ENCODE results near the gene GSS.

DNA sequence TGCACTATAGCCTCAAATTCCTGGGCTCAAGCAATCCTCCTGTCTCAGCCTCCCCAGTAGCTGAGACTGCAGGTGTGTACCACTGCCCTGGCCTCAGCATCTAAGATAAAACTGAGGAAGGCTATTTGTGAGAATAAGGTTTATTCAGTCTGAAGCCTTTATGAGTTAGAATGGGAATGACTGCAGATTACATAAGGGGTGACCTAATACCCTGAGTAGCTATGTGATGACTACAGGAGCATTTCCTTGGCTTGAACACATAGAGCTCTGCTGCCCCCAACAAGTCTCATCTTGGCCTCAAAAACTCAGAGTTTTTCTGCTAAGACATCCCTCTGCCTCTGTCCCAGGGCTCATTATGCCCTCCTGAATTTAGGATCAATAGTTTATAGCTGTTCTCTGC is 7.6 kb downstream of the GSS start:
- TF ChIP-seq, protein P1, sequence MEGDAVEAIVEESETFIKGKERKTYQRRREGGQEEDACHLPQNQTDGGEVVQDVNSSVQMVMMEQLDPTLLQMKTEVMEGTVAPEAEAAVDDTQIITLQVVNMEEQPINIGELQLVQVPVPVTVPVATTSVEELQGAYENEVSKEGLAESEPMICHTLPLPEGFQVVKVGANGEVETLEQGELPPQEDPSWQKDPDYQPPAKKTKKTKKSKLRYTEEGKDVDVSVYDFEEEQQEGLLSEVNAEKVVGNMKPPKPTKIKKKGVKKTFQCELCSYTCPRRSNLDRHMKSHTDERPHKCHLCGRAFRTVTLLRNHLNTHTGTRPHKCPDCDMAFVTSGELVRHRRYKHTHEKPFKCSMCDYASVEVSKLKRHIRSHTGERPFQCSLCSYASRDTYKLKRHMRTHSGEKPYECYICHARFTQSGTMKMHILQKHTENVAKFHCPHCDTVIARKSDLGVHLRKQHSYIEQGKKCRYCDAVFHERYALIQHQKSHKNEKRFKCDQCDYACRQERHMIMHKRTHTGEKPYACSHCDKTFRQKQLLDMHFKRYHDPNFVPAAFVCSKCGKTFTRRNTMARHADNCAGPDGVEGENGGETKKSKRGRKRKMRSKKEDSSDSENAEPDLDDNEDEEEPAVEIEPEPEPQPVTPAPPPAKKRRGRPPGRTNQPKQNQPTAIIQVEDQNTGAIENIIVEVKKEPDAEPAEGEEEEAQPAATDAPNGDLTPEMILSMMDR (IDR thresholded peaks at IDR 0.05) = no peak
- TF ChIP-seq POLR2AphosphoS5 (IDR thresholded peaks at IDR 0.05; ENCODE audit: insufficient read depth in 1 of 2, low read depth in 1 of 2) (no peak), POLR2A (IDR thresholded peaks at IDR 0.05) (no peak)
